IMR-90 (cell line): ENCODE data around the gene F5. TPM values are rescaled to one million over a fixed set of nuclear protein-coding genes. Genes with fewer than 3 reads are reported as not detected.

Experiments used
- ATAC-seq: fragments of 200-7000 bp; cut with Tn5 transposase; 2 replicates; pipeline ENCODE4 v1.9.1; 2020; ENCODE audit warnings: low read depth, mild to moderate bottlenecking, moderate library complexity
- BruUV-seq: library from RNA; stranded (reverse); fragments of 400-500 nt; replicated peaks from 2 replicates; lab custom pipeline; 2021; lab: Mats Ljungman, UMichigan
- CTCF ChIA-PET: fragments of 300-600 bp; formaldehyde crosslinking; extraction: SDS; loops from one replicate; lab custom pipeline; 2021; ENCODE audit warnings: antibody characterized with exemption; lab: Yijun Ruan, JAX
- POLR2A ChIA-PET: fragments of 300-600 bp; sonication (Branson Sonifier 250); formaldehyde crosslinking; loops from one replicate; lab custom pipeline; 2022; ENCODE audit warnings: antibody characterized with exemption; ENCODE audit not compliant: unreplicated experiment; lab: Charles Lee
- DNase-seq: peaks from one replicate; pipeline ENCODE4 v3.0.0; 2013
- H2AFZ ChIP-seq: replicated peaks from 2 replicates; pipeline ENCODE3; 2013; ENCODE audit warnings: low read length, mild to moderate bottlenecking; ENCODE audit not compliant: poor library complexity
- H2AK5ac ChIP-seq: 2 replicates; pipeline ENCODE4 v1.6.1; 2013; ENCODE audit warnings: low read depth, low read length, inconsistent platforms
- H2AK9ac ChIP-seq: replicated peaks from 2 replicates; pipeline ENCODE3; 2013; ENCODE audit warnings: mild to moderate bottlenecking, low read depth, low read length, moderate library complexity; ENCODE audit not compliant: poor library complexity
- H2BK120ac ChIP-seq: 2 replicates; pipeline ENCODE4 v1.6.1; 2013; ENCODE audit warnings: low read depth, low read length, inconsistent platforms
- H2BK15ac ChIP-seq: 3 replicates; pipeline ENCODE4 v1.6.1; 2013; ENCODE audit warnings: low read depth, low read length, inconsistent platforms
- H2BK20ac ChIP-seq: 2 replicates; pipeline ENCODE4 v1.6.1; 2013; ENCODE audit warnings: low read depth, mild to moderate bottlenecking, inconsistent platforms, low read length, moderate library complexity
- H2BK5ac ChIP-seq: 2 replicates; pipeline ENCODE4 v1.6.1; 2013; ENCODE audit warnings: mild to moderate bottlenecking, low read depth, low read length, inconsistent platforms; ENCODE audit not compliant: poor library complexity, severe bottlenecking
- H3K14ac ChIP-seq: replicated peaks from 2 replicates; pipeline ENCODE4 v1.6.1; 2013; ENCODE audit warnings: low read depth, low read length, inconsistent platforms
- H3K18ac ChIP-seq: 2 replicates; pipeline ENCODE4 v1.6.1; 2013; ENCODE audit warnings: low read depth, low read length, control low read depth
- H3K23ac ChIP-seq: 2 replicates; pipeline ENCODE4 v1.6.1; 2013; ENCODE audit warnings: low read depth, low read length, inconsistent platforms
- H3K27ac ChIP-seq: 2 replicates; pipeline ENCODE4 v1.5.1; 2013; ENCODE audit warnings: mild to moderate bottlenecking, control low read depth, low read length; ENCODE audit not compliant: insufficient read depth
- H3K27me3 ChIP-seq: 2 replicates; pipeline ENCODE4 v1.6.1; 2013; ENCODE audit warnings: low read length; ENCODE audit not compliant: control insufficient read depth, insufficient read depth
- H3K36me3 ChIP-seq: 2 replicates; pipeline ENCODE4 v1.6.1; 2013; ENCODE audit warnings: low read length, mixed read lengths; ENCODE audit not compliant: control insufficient read depth, insufficient read depth
- H3K4ac ChIP-seq: 2 replicates; pipeline ENCODE4 v1.6.1; 2013; ENCODE audit warnings: low read depth, low read length, inconsistent platforms
- H3K4me1 ChIP-seq: 2 replicates; pipeline ENCODE4 v1.6.1; 2013; ENCODE audit warnings: low read length, mixed read lengths; ENCODE audit not compliant: control insufficient read depth, insufficient read depth
- H3K4me2 ChIP-seq: 2 replicates; pipeline ENCODE4 v1.6.1; 2013; ENCODE audit warnings: low read depth, mild to moderate bottlenecking, control low read depth, low read length, moderate library complexity
- H3K4me3 ChIP-seq: 2 replicates; pipeline ENCODE4 v1.5.1; 2013; ENCODE audit warnings: low read depth, mild to moderate bottlenecking, control low read depth, low read length, moderate library complexity; ENCODE audit not compliant: insufficient read depth
- H3K56ac ChIP-seq: 2 replicates; pipeline ENCODE4 v1.6.1; 2013; ENCODE audit warnings: low read length, inconsistent platforms; ENCODE audit not compliant: insufficient read depth; ENCODE audit errors: extremely low read depth
- H3K79me1 ChIP-seq, 2 experiments: 2 replicates each; pipeline ENCODE4 v1.6.1; 2013; ENCODE audit warnings: low read length in 2 of 2, inconsistent platforms in 1 of 2, low read depth in 1 of 2
- H3K9ac ChIP-seq: 2 replicates; pipeline ENCODE4 v1.6.1; 2013; ENCODE audit warnings: low read depth, low read length, control low read depth
- H3K9me1 ChIP-seq: 2 replicates; pipeline ENCODE4 v1.6.1; 2013; ENCODE audit warnings: low read length, inconsistent platforms; ENCODE audit not compliant: insufficient read depth
- H3K9me3 ChIP-seq: 2 replicates; pipeline ENCODE4 v1.6.1; 2013; ENCODE audit warnings: low read length; ENCODE audit not compliant: control insufficient read depth, insufficient read depth
- H4K20me1 ChIP-seq: 2 replicates; pipeline ENCODE4 v1.6.1; 2013; ENCODE audit warnings: low read length, inconsistent platforms; ENCODE audit not compliant: insufficient read depth
- H4K5ac ChIP-seq: 2 replicates; pipeline ENCODE4 v1.6.1; 2013; ENCODE audit warnings: mild to moderate bottlenecking, low read depth, low read length, control low read depth
- H4K8ac ChIP-seq, 2 experiments: 2 replicates each; pipeline ENCODE4 v1.6.1; 2013; ENCODE audit warnings: low read depth in 2 of 2, low read length in 2 of 2, control low read depth in 1 of 2, inconsistent platforms in 1 of 2
- H4K91ac ChIP-seq: 2 replicates; pipeline ENCODE4 v1.6.1; 2013; ENCODE audit warnings: low read depth, low read length, inconsistent platforms; ENCODE audit not compliant: insufficient read depth
- CHD1 ChIP-seq: IDR thresholded peaks from 2 replicates; pipeline ENCODE4 v1.6.1; 2012; ENCODE audit warnings: low read depth, low read length, improper control_type of control experiment
- MAFK ChIP-seq: IDR thresholded peaks from 2 replicates; pipeline ENCODE4 v1.6.1; 2012; ENCODE audit warnings: low read depth, low read length, improper control_type of control experiment
- MXI1 ChIP-seq: IDR thresholded peaks from 2 replicates; pipeline ENCODE4 v1.6.1; 2012; ENCODE audit warnings: low read depth, mild to moderate bottlenecking, low read length, moderate library complexity, borderline replicate concordance
- dilution Hi-C: fragments of 300-500 bp; cut with HindIII; formaldehyde crosslinking; loops from one replicate; pipeline ENCODE4 v1.14.3; 2018; ENCODE audit warnings: low sequenced_read_pairs; ENCODE audit not compliant: unreplicated experiment
- in situ Hi-C: fragments of 300-500 bp; cut with MboI; formaldehyde crosslinking; loops from 3 replicates; pipeline ENCODE4 v1.14.3; 2019; ENCODE audit warnings: low sequenced_read_pairs, inconsistent platforms, mixed read lengths
- intact Hi-C: fragments of 100-400 bp; cut with micrococcal nuclease; formaldehyde crosslinking; loops from 2 replicates; pipeline ENCODE4 v1.10.0; 2022
- polyA plus RNA-seq, 3 experiments: library from polyadenylated mRNA; depleted of rRNA; stranded (reverse); fragments of >200 nt; gene quantifications; 2 replicates each; pipeline ENCODE4 v1.2.3, GENCODE V29; 2012; ENCODE audit warnings: low replicate concordance in 1 of 3
- total RNA-seq: library from RNA; depleted of rRNA; stranded (reverse); fragments of >200 nt; gene quantifications from 2 replicates; pipeline ENCODE4 v1.2.3, GENCODE V29; 2012

F5 gene
- total and polyA plus RNA-seq, 2 of the 4 experiments (the other 2 are of a cell fraction), result not detected

DNA sequence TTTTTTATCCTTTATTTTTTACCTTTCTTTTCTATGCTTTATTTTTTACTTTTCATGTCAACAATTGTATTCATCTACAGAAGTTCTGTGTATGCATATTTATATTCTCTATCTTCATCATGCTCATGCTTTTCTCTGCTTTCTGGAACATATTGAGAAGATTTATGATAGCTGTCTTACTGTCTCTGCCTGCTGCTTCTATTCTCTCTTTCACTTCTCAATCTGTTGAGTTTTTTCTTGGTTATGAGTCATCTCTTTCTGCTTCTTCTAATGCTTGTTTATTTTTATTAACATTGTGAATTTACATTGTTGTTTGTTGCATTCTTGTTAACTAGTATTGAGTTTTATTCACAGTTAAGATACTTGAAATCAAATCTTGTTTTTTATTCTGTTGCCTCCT, 22.6 kb downstream of the F5 start:
- Histone ChIP-seq H3K23ac (no peak overlapping the region), H2BK5ac (no peak overlapping the region), H3K79me1 (no peaks in the 10 kb centered on the region), H3K27me3 (no peaks in the 10 kb centered on the region), H3K56ac (no peak overlapping the region), H3K4ac (no peak overlapping the region), H3K36me3 (no peaks in the 10 kb centered on the region), H2BK120ac (no peak overlapping the region), H2BK20ac (no peak overlapping the region), H4K20me1 (no peaks in the 10 kb centered on the region), H2AFZ (no peak overlapping the region), H3K9ac (no peak overlapping the region), H3K4me3 (no peak overlapping the region), H3K18ac (no peak overlapping the region), H2AK5ac (no peak overlapping the region), H4K91ac (no peak overlapping the region), H2AK9ac (no peak overlapping the region), H2BK15ac (no peak overlapping the region), H4K5ac (no peak overlapping the region), H3K4me1 (no peaks in the 10 kb centered on the region), H3K9me3 (no peaks in the 10 kb centered on the region), H3K14ac (no peak overlapping the region), H3K27ac (no peak overlapping the region), H4K8ac (no peak overlapping the region), H3K9me1 (no peaks in the 10 kb centered on the region), H3K4me2 (no peak overlapping the region)
- no TSS peak for BruUV-seq
- DNase-seq (no peak), ATAC-seq (no peak)
- ChIA-PET POLR2A (no interaction called here), CTCF (no interaction called here)
- in situ Hi-C loops, result no loop called here
- dilution Hi-C loops, result no loop called here
- TF ChIP-seq MXI1, result no peak
- TF ChIP-seq MAFK, result no peak
- TF ChIP-seq CHD1, result no peak
- intact Hi-C loops, result no loop called here
